Measurements from ENCODE around the gene SLC10A1.

Gene SLC10A1

GRCh38 chr14:69811868-69812252, 14.8 kb upstream of the SLC10A1 start:
- DNase-seq (ENCODE audit: low read depth) = no peak
- TF ChIP-seq CTCF (IDR thresholded peaks at IDR 0.05; ENCODE audit: insufficient read depth, low read depth, low read length, missing control alignments) = no peak
- H3K4me3 ChIP-seq (ENCODE audit: low read depth, low read length) = no peak overlapping the region

GRCh38 chr14:69811227-69811867, 14.3 kb upstream of the SLC10A1 start:
- no peak for DNase-seq (ENCODE audit: low read depth)
- TF ChIP-seq CTCF (IDR thresholded peaks at IDR 0.05; ENCODE audit: insufficient read depth, low read depth, low read length, missing control alignments) = no peak
- H3K4me3 ChIP-seq (ENCODE audit: low read depth, low read length) = no peak overlapping the region

- DNase-seq (ENCODE audit: low read depth) = no peak
- no peak overlapping the region for H3K4me3 ChIP-seq (ENCODE audit: low read depth, low read length)
- no peak for TF ChIP-seq CTCF (IDR thresholded peaks at IDR 0.05; ENCODE audit: insufficient read depth, low read depth, low read length, missing control alignments)
Observed at GRCh38 chr14:69808919-69809808, 12.1 kb upstream of the SLC10A1 start.

GRCh38 chr14:69807192-69807591, 10.2 kb upstream of the SLC10A1 start:
- H3K4me3 ChIP-seq (ENCODE audit: low read depth, low read length) = no peak overlapping the region
- no peak for TF ChIP-seq CTCF (IDR thresholded peaks at IDR 0.05; ENCODE audit: insufficient read depth, low read depth, low read length, missing control alignments)
- no peak for DNase-seq (ENCODE audit: low read depth)

GRCh38 chr14:69804902-69805301, 7.9 kb upstream of the SLC10A1 start:
- TF ChIP-seq CTCF (IDR thresholded peaks at IDR 0.05; ENCODE audit: insufficient read depth, low read depth, low read length, missing control alignments) = no peak
- DNase-seq (ENCODE audit: low read depth) = no peak
- no peak overlapping the region for H3K4me3 ChIP-seq (ENCODE audit: low read depth, low read length)

GRCh38 chr14:69803753-69804152, 6.7 kb upstream of the SLC10A1 start:
- peak; percentile 6 for TF ChIP-seq CTCF (IDR thresholded peaks at IDR 0.05; ENCODE audit: insufficient read depth, low read depth, low read length, missing control alignments)
- DNase-seq (ENCODE audit: low read depth) = no peak
- H3K4me3 ChIP-seq (ENCODE audit: low read depth, low read length) = no peak overlapping the region
